WTC11 (cell line): Measurements from ENCODE around the gene ABL1.

Experiments
- ATF2 ChIP-seq: sonication (generic); formaldehyde crosslinking; IDR thresholded peaks from 2 replicates; pipeline ENCODE4 v1.8.1; 2022; ENCODE audit warnings: low read depth, missing genetic modification reagents, borderline replicate concordance
- MYBL2 ChIP-seq: sonication (generic); formaldehyde crosslinking; IDR thresholded peaks from 2 replicates; pipeline ENCODE4 v1.8.1; 2023; ENCODE audit warnings: mild to moderate bottlenecking, moderate library complexity, missing genetic modification reagents
- TF ChIP-seq, protein P1 (sequence below): fragments of 200-600 bp; IDR thresholded peaks from 2 replicates; pipeline ENCODE4 v1.8.0; 2022; ENCODE audit warnings: antibody characterized with exemption

DNA sequence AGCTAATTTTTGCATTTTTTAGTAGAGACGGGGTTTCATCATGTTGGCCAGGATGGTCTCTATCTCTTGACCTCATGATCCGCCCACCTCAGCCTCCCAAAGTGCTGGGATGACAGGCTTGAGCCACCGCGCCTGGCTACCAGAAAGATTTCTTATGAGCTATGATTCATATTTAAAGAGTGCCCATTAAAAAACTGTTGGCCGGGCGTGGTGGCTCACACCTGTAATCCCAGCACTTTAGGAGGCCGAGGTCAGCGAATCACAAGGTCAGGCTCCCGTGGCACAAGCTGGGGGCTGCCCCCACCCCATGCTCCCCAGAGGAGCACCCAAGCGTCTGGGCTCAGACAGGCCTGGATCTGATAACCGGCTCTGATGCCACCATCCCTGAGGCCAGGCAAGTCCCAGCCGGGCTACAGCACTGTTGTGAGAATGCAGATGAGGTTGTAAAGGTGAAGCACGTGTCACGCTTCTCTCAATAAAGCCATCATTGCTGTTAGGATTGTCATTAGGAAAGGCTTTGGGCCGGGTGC lies 47.7 kb downstream of the ABL1 start:
- TF ChIP-seq, protein P1, sequence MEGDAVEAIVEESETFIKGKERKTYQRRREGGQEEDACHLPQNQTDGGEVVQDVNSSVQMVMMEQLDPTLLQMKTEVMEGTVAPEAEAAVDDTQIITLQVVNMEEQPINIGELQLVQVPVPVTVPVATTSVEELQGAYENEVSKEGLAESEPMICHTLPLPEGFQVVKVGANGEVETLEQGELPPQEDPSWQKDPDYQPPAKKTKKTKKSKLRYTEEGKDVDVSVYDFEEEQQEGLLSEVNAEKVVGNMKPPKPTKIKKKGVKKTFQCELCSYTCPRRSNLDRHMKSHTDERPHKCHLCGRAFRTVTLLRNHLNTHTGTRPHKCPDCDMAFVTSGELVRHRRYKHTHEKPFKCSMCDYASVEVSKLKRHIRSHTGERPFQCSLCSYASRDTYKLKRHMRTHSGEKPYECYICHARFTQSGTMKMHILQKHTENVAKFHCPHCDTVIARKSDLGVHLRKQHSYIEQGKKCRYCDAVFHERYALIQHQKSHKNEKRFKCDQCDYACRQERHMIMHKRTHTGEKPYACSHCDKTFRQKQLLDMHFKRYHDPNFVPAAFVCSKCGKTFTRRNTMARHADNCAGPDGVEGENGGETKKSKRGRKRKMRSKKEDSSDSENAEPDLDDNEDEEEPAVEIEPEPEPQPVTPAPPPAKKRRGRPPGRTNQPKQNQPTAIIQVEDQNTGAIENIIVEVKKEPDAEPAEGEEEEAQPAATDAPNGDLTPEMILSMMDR: no peak
- TF ChIP-seq MYBL2 (CRISPR knock-in tag): no peak
- no peak for TF ChIP-seq ATF2
